NT2/D1 (cell line): ENCODE results near the gene RTF2.

Experiments
- DNase-seq: peaks from one replicate; pipeline ENCODE4 v3.0.0-alpha.2; 2011; ENCODE audit warnings: low read depth, low spot score
- H3K27me3 ChIP-seq: 2 replicates; pipeline ENCODE4 v1.6.0; 2011; ENCODE audit warnings: mild to moderate bottlenecking; ENCODE audit not compliant: insufficient read length, insufficient read depth
- H3K36me3 ChIP-seq: 2 replicates; pipeline ENCODE4 v1.6.1; 2011; ENCODE audit warnings: mild to moderate bottlenecking, low read length, mixed read lengths; ENCODE audit not compliant: insufficient read depth, insufficient read length
- H3K4me1 ChIP-seq: 2 replicates; pipeline ENCODE4 v1.5.1; 2011; ENCODE audit not compliant: insufficient read depth, insufficient read length
- H3K4me3 ChIP-seq: 2 replicates; pipeline ENCODE4 v1.5.1; 2011; ENCODE audit warnings: low read depth; ENCODE audit not compliant: insufficient read length
- H3K9ac ChIP-seq: 2 replicates; pipeline ENCODE4 v1.6.0; 2011; ENCODE audit warnings: low read depth; ENCODE audit not compliant: insufficient read length
- H3K9me3 ChIP-seq: 2 replicates; pipeline ENCODE4 v1.5.1; 2011; ENCODE audit warnings: mild to moderate bottlenecking, low read length; ENCODE audit not compliant: insufficient read depth
- SUZ12 ChIP-seq: IDR thresholded peaks from 2 replicates; pipeline ENCODE4 v1.6.1; 2011; ENCODE audit not compliant: insufficient read length, insufficient read depth; ENCODE audit errors: extremely low read depth
- YY1 ChIP-seq: IDR thresholded peaks from 2 replicates; pipeline ENCODE4 v1.6.1; 2011; ENCODE audit not compliant: insufficient read length, insufficient read depth
- ZNF274 ChIP-seq: IDR thresholded peaks from 2 replicates; pipeline ENCODE4 v1.6.1; 2011; ENCODE audit warnings: mild to moderate bottlenecking, low read depth, low read length

Gene RTF2

DNA sequence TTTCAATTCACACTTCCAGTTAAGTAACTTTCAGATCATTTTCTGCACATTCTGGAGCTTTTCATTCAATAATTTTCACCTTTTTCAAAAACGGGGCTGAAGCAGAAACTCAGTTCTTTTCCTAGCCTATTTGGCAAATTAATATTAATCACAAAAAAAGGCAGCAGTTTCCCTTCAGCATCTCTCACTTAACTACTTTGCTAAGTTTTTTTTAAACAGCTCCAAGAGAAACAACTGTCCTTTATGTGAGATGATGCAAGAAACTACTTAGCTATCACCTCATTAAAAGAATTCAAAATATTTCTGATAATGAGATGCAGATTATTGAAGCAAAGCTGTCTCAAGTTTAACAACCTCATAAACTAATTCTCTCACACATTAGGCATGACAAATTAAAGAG, 44.5 kb upstream of the RTF2 start:
- TF ChIP-seq ZNF274 (no peak), YY1 (no peak), SUZ12 (no peak)
- H3K36me3 ChIP-seq: no peaks in the 10 kb centered on the region
- no peaks in the 10 kb centered on the region for H3K27me3 ChIP-seq
- H3K9ac ChIP-seq: no peak overlapping the region
- no peak overlapping the region for H3K4me3 ChIP-seq
- DNase-seq: no peak
- no peaks in the 10 kb centered on the region for H3K4me1 ChIP-seq
- no peaks in the 10 kb centered on the region for H3K9me3 ChIP-seq

DNA sequence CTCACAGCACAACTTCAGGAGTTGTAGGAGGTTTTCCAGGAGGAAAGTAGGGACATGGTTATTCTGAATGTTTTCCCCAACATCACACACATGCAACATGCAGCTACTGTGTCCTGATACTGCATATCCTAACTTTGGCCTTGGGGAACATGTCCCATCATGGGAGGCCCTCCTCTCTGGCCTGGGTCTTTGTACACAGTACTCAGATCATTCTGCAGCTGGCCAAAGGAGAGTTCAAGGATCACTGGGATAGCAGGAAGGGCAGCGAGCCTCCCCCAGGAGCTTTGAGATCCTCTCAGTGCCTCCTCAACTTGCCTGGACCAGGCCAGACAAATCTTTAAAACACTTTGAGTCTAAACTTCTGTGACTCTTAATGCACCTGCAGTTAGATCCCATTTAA, 43.5 kb upstream of the RTF2 start:
- no peak overlapping the region for H3K4me3 ChIP-seq
- no peak for DNase-seq
- H3K9ac ChIP-seq: no peak overlapping the region
- no peaks in the 10 kb centered on the region for H3K36me3 ChIP-seq
- no peaks in the 10 kb centered on the region for H3K27me3 ChIP-seq
- no peaks in the 10 kb centered on the region for H3K9me3 ChIP-seq
- peaks cover 3% of the 10 kb centered on the region for H3K4me1 ChIP-seq
- TF ChIP-seq SUZ12: no peak

DNA sequence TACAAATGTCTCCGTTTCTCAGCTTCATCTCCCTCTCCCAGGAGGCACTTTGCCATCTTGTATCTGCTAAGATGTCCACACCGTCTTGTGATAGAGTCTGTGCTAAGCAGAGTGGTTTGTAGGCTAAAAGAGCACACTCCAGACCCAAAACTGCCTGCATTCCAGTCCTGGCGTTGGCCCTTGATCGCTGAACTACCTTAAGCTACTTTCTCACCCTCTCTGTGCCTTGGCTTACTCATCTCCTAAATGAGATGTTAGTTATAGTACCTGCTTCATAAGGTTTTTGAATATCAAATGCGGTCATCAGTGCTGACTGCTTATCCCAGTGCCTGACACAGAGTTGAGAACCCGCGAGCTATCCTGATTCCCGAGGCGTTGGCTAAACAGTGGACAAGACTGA, 42.4 kb upstream of the RTF2 start:
- Histone ChIP-seq H3K9ac (no peak overlapping the region), H3K4me3 (no peak overlapping the region), H3K27me3 (no peaks in the 10 kb centered on the region), H3K36me3 (no peaks in the 10 kb centered on the region), H3K4me1 (peaks cover 3% of the 10 kb centered on the region), H3K9me3 (no peaks in the 10 kb centered on the region)
- no peak for DNase-seq
- TF ChIP-seq YY1 (no peak), SUZ12 (no peak), ZNF274 (no peak)

DNA sequence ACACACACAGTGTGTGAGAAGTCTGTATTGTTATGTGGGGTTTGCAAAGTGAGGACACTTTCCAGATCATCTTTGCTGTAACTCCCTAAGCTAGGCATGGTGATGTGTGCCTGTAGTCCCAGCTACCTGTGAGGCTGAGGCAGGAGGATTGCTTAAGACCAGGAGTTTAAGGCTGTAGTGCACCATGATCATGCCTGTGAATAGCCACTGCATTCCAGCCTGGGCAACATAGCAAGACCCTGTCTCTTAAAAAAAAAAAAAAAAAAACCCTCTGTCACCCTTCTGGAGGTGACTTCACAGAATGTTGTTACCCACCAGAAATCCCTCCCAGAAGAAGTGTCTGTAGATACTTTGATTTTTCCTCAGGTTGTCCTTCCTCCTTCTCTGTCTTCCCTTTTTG, 41.5 kb upstream of the RTF2 start:
- Histone ChIP-seq H3K9ac (no peak overlapping the region), H3K9me3 (no peaks in the 10 kb centered on the region), H3K36me3 (no peaks in the 10 kb centered on the region), H3K27me3 (no peaks in the 10 kb centered on the region), H3K4me3 (no peak overlapping the region), H3K4me1 (peaks cover 3% of the 10 kb centered on the region)
- DNase-seq: no peak
- TF ChIP-seq ZNF274: no peak
- TF ChIP-seq SUZ12: no peak
- TF ChIP-seq YY1: no peak

DNA sequence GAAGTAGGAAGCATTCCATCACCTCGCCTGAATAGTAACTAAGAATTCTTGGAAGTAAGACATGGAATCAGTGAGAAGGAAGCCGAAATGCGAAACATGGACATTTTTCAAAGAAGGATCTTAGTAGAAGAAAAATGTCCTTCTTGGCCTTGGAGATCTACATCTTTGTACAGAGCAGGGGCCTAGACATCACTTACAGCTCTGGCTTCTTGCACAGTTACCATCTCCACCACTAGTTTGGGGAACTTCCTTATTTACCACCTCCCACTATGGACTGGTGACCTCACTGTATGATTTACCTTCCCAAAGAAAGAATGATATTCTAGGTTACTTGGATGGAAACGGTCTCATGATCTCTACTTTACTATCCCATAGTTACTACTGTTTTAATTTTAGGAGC, 40.6 kb upstream of the RTF2 start:
- H3K36me3 ChIP-seq: no peaks in the 10 kb centered on the region
- no peak overlapping the region for H3K4me3 ChIP-seq
- H3K9ac ChIP-seq: no peak overlapping the region
- no peak for DNase-seq
- no peaks in the 10 kb centered on the region for H3K27me3 ChIP-seq
- H3K9me3 ChIP-seq: no peaks in the 10 kb centered on the region
- TF ChIP-seq SUZ12: no peak
- no peak for TF ChIP-seq YY1
- no peak for TF ChIP-seq ZNF274
- peaks cover 3% of the 10 kb centered on the region for H3K4me1 ChIP-seq

DNA sequence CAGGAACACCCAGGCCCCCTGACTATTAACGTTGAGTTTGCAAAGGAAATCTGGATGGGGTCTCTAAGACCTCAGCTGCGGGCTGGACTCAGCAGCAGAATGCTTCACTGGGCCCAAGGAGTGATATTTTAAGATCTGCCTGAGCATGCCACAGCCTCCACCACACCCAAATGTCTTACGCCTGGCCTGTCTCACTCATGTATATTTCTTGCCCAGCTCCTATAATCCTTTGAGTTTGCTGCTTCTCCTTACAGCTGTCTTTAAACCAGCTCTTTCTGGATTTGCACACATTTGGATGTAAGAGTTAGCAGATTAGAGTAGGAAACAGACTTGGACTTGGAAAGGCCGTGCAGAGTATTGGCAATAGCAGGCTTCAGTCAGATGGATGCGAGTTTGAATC, 40.0 kb upstream of the RTF2 start:
- Histone ChIP-seq H3K4me3 (no peak overlapping the region), H3K27me3 (no peaks in the 10 kb centered on the region), H3K9ac (no peak overlapping the region), H3K9me3 (no peaks in the 10 kb centered on the region), H3K4me1 (peaks cover 3% of the 10 kb centered on the region), H3K36me3 (no peaks in the 10 kb centered on the region)
- no peak for TF ChIP-seq YY1
- DNase-seq: no peak

DNA sequence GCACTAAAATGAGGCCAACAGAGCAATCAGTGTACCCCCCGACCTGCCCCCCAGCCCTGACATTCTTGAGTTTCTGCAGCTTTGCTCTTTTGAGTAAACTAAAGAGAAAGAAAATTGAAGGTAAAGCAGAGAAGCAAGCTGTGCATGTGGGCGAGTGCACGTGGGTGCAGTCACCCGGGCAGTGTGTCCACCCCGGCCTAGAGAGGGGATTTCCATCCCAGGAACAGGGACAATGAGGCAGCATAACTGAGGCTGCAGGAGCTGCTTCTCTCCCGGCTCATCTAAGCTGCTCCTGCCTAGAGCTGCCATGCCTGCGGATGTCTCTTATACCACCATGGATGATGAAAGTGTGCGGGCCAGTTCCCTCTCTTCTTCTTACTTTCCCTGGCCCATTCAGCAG, 39.5 kb upstream of the RTF2 start:
- TF ChIP-seq YY1 (no peak), ZNF274 (no peak), SUZ12 (no peak)
- no peak for DNase-seq
- Histone ChIP-seq H3K4me3 (no peak overlapping the region), H3K9ac (no peak overlapping the region), H3K4me1 (peaks cover 3% of the 10 kb centered on the region), H3K27me3 (no peaks in the 10 kb centered on the region), H3K9me3 (no peaks in the 10 kb centered on the region), H3K36me3 (no peaks in the 10 kb centered on the region)

DNA sequence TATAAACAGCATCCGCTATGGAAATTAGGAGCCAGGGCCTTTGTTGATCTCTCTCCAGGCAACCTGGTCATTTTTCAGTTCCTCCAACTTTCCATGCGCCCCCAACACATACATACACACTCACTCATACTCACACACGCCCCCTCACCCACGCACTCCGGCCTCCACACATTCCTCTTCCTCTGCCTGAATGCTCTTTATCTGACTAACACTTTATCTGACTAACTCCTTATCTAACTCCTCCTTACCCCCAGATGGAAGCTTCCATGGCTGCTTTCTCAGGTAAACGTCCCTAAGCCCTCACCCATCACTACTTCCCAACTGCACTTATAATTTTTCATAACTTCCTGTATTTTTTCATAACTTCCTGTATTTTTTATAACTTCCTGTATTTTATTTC, 38.9 kb upstream of the RTF2 start:
- Histone ChIP-seq H3K4me1 (peaks cover 3% of the 10 kb centered on the region), H3K9ac (no peak overlapping the region), H3K27me3 (no peaks in the 10 kb centered on the region), H3K9me3 (no peaks in the 10 kb centered on the region), H3K4me3 (no peak overlapping the region), H3K36me3 (no peaks in the 10 kb centered on the region)
- no peak for DNase-seq
- no peak for TF ChIP-seq SUZ12
- TF ChIP-seq YY1: no peak
- TF ChIP-seq ZNF274: no peak
